Common myeloid progenitor, CD34-positive (primary cell): ENCODE measurements around the gene CASP8AP2.

Source experiments
- CTCF ChIA-PET: fragments of 350-600 bp; sonication (Branson Sonifier 250); formaldehyde crosslinking; loops from one replicate; lab custom pipeline; 2021; ENCODE audit warnings: antibody characterized with exemption; lab: Charles Lee
- POLR2A ChIA-PET: fragments of 350-600 bp; sonication (Branson Sonifier 250); formaldehyde crosslinking; loops from one replicate; lab custom pipeline; 2021; ENCODE audit warnings: antibody characterized with exemption; lab: Charles Lee
- DNase-seq, 3 donors: peaks; one replicate each; pipeline versions ENCODE4 v3.0.0 to v3.0.0-alpha.2; 2013
- H3K27ac ChIP-seq, 2 experiments: 1 replicate in 1 of 2; 2 replicates in 1 of 2; pipeline ENCODE4 v1.7.0; 2013; ENCODE audit warnings: inconsistent platforms in 2 of 2, low read length in 2 of 2, mild to moderate bottlenecking in 2 of 2, low read depth in 1 of 2, moderate library complexity in 1 of 2; ENCODE audit not compliant: severe bottlenecking in 2 of 2, insufficient read depth in 1 of 2, poor library complexity in 1 of 2
- H3K27me3 ChIP-seq, 5 experiments: replicated peaks in 2 of 5; 1 replicate in 3 of 5; 2 replicates in 2 of 5; pipeline versions ENCODE4 v1.6.1 to v1.7.0; 2013; ENCODE audit warnings: low read length in 4 of 5, mild to moderate bottlenecking in 2 of 5, moderate library complexity in 2 of 5, inconsistent platforms in 1 of 5; ENCODE audit not compliant: insufficient read depth in 5 of 5, control insufficient read depth in 4 of 5
- H3K36me3 ChIP-seq, 4 experiments: 1 replicate in 2 of 4; 2 replicates in 2 of 4; pipeline versions ENCODE4 v1.6.1 to v1.7.0; 2013; ENCODE audit warnings: low read length in 3 of 4, control low read depth in 1 of 4, mild to moderate bottlenecking in 1 of 4; ENCODE audit not compliant: control insufficient read depth in 4 of 4, insufficient read depth in 4 of 4
- H3K4me1 ChIP-seq, 4 experiments: 1 replicate in 3 of 4; 2 replicates in 1 of 4; pipeline versions ENCODE4 v1.6.1 to v1.7.1; 2013; ENCODE audit warnings: low read length in 3 of 4, mild to moderate bottlenecking in 3 of 4, control low read depth in 1 of 4, inconsistent platforms in 1 of 4, moderate library complexity in 1 of 4; ENCODE audit not compliant: control insufficient read depth in 4 of 4, insufficient read depth in 4 of 4; ENCODE audit errors: control extremely low read depth in 1 of 4
- H3K4me3 ChIP-seq, 7 experiments: 1 replicate in 4 of 7; 2 replicates in 3 of 7; pipeline versions ENCODE4 v1.5.1 to v1.7.0; 2013; ENCODE audit warnings: mild to moderate bottlenecking in 7 of 7, low read length in 6 of 7, moderate library complexity in 6 of 7, inconsistent platforms in 2 of 7, low read depth in 2 of 7, control low read depth in 1 of 7; ENCODE audit not compliant: insufficient read depth in 4 of 7, control insufficient read depth in 1 of 7; ENCODE audit errors: extremely low read depth in 1 of 7
- H3K9me3 ChIP-seq, 5 experiments: 1 replicate in 4 of 5; 2 replicates in 1 of 5; pipeline versions ENCODE4 v1.6.1 to v1.7.1; 2013; ENCODE audit warnings: low read length in 4 of 5, mild to moderate bottlenecking in 2 of 5, inconsistent platforms in 1 of 5, low read depth in 1 of 5, moderate library complexity in 1 of 5; ENCODE audit not compliant: control insufficient read depth in 4 of 5, insufficient read depth in 2 of 5; ENCODE audit errors: control extremely low read depth in 1 of 5
- WGBS: methylation state at CpG from one replicate; pipeline ENCODE4 v1.1.5; 2013; ENCODE audit not compliant: insufficient coverage; 5-methylcytosine and 5-hydroxymethylcytosine counted together

The CASP8AP2 gene

GRCh38 chr6:89787660-89788328 is 41.9 kb upstream of the CASP8AP2 start:
- CTCF ChIA-PET: no interaction called here
- WGBS: 93% methylated on average over 6 of the region's 7 CpGs
- POLR2A ChIA-PET: no interaction called here
- no peak overlapping the region for H3K4me3 ChIP-seq
- no peaks in the 10 kb centered on the region for H3K27me3 ChIP-seq
- H3K27ac ChIP-seq: no peak overlapping the region
- peaks cover 29 to 81% (median 54%) of the 10 kb centered on the region in 4 experiments for H3K36me3 ChIP-seq
- peaks cover 0 to 11% (median 3%) of the 10 kb centered on the region in 5 experiments for H3K9me3 ChIP-seq
- H3K4me1 ChIP-seq: peaks cover 0 to 1% (median under 1%) of the 10 kb centered on the region in 4 experiments
- no peak for DNase-seq

GRCh38 chr6:89789980-89790379 is 39.7 kb upstream of the CASP8AP2 start:
- H3K4me1 ChIP-seq: peaks cover 6 to 23% (median 19%) of the 10 kb centered on the region in 4 experiments
- 100% methylated on average over 1 of the region's 1 CpG for WGBS
- peaks cover 16 to 67% (median 37%) of the 10 kb centered on the region in 4 experiments for H3K36me3 ChIP-seq
- ChIA-PET CTCF (no interaction called here), POLR2A (no interaction called here)
- H3K27ac ChIP-seq: no peak overlapping the region
- H3K9me3 ChIP-seq: no peaks in the 10 kb centered on the region
- no peaks in the 10 kb centered on the region for H3K27me3 ChIP-seq
- H3K4me3 ChIP-seq: no peak overlapping the region
- DNase-seq: no peak

- no peaks in the 10 kb centered on the region for H3K27me3 ChIP-seq
Observed at GRCh38 chr6:89790403-89790802, 39.3 kb upstream of the CASP8AP2 start.

GRCh38 chr6:89792881-89793280 is 36.8 kb upstream of the CASP8AP2 start:
- 59% methylated on average over 2 of the region's 2 CpGs for WGBS
- CTCF ChIA-PET: interaction anchor here (0.7 to 1.6 kb wide), 6 partner anchors 10 to 106 kb away, joined by 3 to 6 read pairs (median 3); partner anchors contain the start of gene MDN1
- DNase-seq: peak; percentile 58 to 62 (median 60)
- H3K36me3 ChIP-seq: peaks cover 3 to 51% (median 23%) of the 10 kb centered on the region in 4 experiments
- POLR2A ChIA-PET: interaction anchor here (0.6 kb wide), 1 partner anchor 131 kb away, joined by 3 read pairs; no protein-coding TSS in a partner anchor
- H3K4me1 ChIP-seq: peaks cover 6 to 27% (median 20%) of the 10 kb centered on the region in 4 experiments
- H3K9me3 ChIP-seq: no peaks in the 10 kb centered on the region
- H3K27me3 ChIP-seq: no peaks in the 10 kb centered on the region
- H3K27ac ChIP-seq: no peak overlapping the region
- H3K4me3 ChIP-seq: no peak overlapping the region

More at GRCh38 chr6:89790403-89790802, 39.3 kb upstream of the CASP8AP2 start:
- CTCF ChIA-PET: interaction anchor here (0.7 kb wide), 1 partner anchor 114 kb away, joined by 3 read pairs; no protein-coding TSS in a partner anchor
- Histone ChIP-seq H3K9me3 (no peaks in the 10 kb centered on the region), H3K27ac (no peak overlapping the region), H3K36me3 (peaks cover 14 to 63% (median 35%) of the 10 kb centered on the region in 4 experiments), H3K4me1 (peaks cover 6 to 27% (median 20%) of the 10 kb centered on the region in 4 experiments), H3K4me3 (no peak overlapping the region)
- WGBS: no CpG with 5 or more reads among the region's 2 CpGs
- POLR2A ChIA-PET: no interaction called here
- no peak for DNase-seq

GRCh38 chr6:89793586-89793985 is 36.1 kb upstream of the CASP8AP2 start:
- peak in 2 of 3 donors; percentile 8 to 9 for DNase-seq
- CTCF ChIA-PET: interaction anchor here (0.7 to 1.6 kb wide), 7 partner anchors 9 to 728 kb away, joined by 3 to 6 read pairs (median 3); partner anchors contain the start of gene MDN1
- Histone ChIP-seq H3K27me3 (no peaks in the 10 kb centered on the region), H3K27ac (no peak overlapping the region), H3K9me3 (no peaks in the 10 kb centered on the region), H3K36me3 (peaks cover 3 to 44% (median 19%) of the 10 kb centered on the region in 4 experiments), H3K4me1 (peaks cover 6 to 27% (median 20%) of the 10 kb centered on the region in 4 experiments), H3K4me3 (no peak overlapping the region)
- no CpG with 5 or more reads among the region's 3 CpGs for WGBS
- POLR2A ChIA-PET: no interaction called here

- peak overlapping the region in 4 of 7 experiments; percentile 5 to 50 (median 30) for H3K4me3 ChIP-seq
- H3K9me3 ChIP-seq: no peaks in the 10 kb centered on the region
- H3K36me3 ChIP-seq: peaks cover 6 to 46% (median 18%) of the 10 kb centered on the region in 4 experiments
- no CpG with 5 or more reads among the region's 6 CpGs for WGBS
- CTCF ChIA-PET: interaction anchor here (1.6 kb wide), 1 partner anchor 107 kb away, joined by 3 read pairs; no protein-coding TSS in a partner anchor
- H3K27me3 ChIP-seq: no peaks in the 10 kb centered on the region
- no peak overlapping the region for H3K27ac ChIP-seq
- peak; percentile 7 to 60 (median 55) for DNase-seq
- POLR2A ChIA-PET: interaction anchor here (0.6 kb wide), 1 partner anchor 63 kb away, joined by 5 read pairs; no protein-coding TSS in a partner anchor
- peaks cover 6 to 27% (median 20%) of the 10 kb centered on the region in 4 experiments for H3K4me1 ChIP-seq
Observed at GRCh38 chr6:89794324-89794723, 35.4 kb upstream of the CASP8AP2 start.

GRCh38 chr6:89797317-89797716 is 32.4 kb upstream of the CASP8AP2 start:
- 84% methylated on average over 4 of the region's 7 CpGs for WGBS
- H3K27ac ChIP-seq: no peak overlapping the region
- ChIA-PET CTCF (no interaction called here), POLR2A (no interaction called here)
- no peak overlapping the region for H3K4me3 ChIP-seq
- peaks cover 8 to 39% (median 21%) of the 10 kb centered on the region in 4 experiments for H3K36me3 ChIP-seq
- H3K27me3 ChIP-seq: no peaks in the 10 kb centered on the region
- peaks cover 6 to 27% (median 20%) of the 10 kb centered on the region in 4 experiments for H3K4me1 ChIP-seq
- peak; percentile 39 to 79 (median 75) for DNase-seq
- no peaks in the 10 kb centered on the region for H3K9me3 ChIP-seq
